ENCODE results near the gene C4orf54.

Gene C4orf54

DNA sequence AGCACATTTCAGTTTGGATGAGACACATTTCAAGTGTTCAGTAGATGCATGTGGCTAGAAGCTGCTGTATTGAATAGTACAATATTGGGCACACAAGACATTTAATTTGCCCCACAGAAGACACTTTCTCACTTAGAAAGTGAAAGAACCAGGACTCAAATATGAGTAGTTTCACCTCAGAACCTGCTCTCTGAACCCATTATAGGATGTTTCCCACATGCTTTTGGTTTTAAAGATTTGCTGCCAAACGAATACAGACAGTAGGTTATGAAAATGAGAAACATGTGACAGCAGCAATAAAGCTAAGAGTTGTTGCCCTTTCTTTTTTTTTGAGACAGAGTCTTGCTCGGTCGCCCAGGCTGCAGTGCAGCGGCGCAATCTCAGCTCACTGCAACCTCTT, 32.3 kb downstream of the C4orf54 start:
- no peak for DNase-seq

DNA sequence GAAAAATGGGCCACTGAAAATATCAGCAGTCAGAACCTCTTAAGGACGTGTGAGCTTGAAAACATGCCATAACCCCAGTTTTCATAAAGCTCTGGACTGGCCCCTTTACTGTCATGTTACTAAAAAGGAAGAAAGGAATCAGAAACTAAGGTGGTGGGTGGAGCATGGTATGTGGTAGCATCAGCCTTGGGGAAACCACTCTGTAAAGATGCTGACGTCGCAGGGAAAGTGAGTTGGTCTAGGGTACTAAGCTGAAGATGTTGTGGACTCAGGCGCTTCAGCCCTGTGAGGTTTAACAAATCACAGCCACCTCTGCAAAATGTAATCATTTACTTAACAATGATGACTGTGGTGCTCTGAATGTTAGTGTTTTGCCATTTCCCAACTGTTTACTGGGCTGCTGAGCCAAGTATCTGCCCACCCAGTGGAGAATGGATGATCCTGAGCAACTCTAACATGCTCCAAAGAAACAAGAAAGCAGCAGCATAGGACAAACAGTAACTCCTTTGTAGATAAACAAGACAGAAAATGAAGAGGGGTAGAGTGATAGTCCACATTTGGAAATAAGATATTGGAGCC, 33.4 kb downstream of the C4orf54 start:
- DNase-seq = no peak

DNA sequence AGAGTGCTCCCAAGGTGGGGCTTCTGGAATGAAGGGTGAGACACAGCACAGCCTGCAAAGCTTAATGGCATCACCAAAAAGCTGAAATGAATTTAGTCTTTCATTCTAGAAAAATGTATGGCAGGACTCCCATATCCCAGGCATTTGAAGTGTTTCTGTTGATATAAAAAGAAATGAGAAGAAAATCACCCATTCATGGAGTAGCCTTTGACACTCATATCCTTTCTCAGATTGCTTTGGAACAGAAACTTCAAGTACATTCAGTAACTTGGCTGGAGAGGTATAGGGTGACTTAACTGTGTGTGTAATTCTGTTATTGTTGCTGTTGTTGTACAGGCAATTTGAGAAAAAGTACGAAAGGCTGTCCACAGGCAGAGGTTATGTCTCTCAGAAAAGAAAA, 35.3 kb downstream of the C4orf54 start:
- DNase-seq = no peak

DNA sequence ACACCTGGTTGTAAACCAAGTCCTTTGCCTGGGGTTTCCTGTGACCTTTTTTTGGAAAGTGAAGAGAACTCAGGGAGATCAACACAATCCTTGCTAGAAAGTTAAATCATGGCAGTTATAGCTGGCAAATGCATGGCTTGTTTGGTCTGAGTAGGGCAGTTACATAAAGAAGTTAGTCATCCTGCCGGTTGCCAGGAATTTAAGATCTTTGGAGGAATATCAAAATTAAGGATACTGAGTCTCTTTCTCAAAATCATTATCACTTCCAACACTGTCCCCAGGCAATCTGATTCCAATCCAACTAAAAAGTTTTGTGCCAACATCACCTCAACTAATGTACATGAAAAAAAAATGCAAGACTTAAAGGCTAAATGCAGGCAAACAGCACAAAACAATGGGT, 40.3 kb downstream of the C4orf54 start:
- DNase-seq = no peak

DNA sequence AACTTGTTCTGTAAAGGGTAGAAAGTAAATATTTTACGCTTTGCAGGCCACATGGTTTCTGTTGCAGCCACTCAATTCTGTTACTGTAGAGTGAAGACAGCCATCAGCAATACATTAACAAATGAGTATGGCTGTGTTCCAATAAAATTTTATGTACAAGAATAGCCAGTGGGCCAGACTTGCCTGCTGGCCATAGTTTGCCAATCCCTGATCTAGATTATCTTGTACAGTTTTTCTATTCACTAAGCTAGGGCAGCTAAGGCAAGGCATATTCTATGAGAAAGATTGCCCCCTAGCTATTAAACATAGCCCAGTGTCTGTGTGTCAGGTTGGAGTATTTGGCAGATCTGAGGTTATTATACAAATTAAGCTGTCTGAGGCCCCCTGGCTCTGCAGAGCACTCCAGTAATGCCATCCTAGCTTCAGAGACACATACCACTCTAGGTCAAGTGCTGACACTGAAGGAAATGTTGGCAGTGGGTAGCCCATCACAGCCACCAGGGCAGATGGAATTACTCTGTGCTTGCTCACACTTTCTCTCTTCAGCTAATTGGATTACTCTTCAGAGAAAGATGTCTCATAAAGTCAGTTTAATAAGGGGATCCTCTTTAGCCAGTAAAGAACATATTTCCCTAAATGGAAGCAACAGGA, 42.3 kb downstream of the C4orf54 start:
- no peak for DNase-seq

DNA sequence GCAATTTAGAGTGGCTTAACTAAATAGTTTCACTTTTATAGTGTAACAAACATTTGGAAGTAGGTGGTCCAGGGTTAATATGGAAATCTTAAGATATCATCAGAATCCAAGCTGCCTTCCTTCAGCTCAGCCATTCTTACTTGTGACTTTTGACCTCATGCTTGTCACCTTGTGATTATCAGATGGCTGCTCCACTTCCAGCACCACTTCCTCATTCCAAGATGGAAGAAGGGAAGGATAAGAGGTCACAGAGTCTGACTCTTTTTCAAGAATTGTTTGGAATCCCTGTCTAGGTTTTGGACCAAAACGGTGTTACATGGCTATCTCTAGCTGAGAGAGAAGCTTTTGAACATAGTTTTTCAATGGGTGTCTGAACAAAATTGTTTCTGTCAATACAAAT, 43.1 kb downstream of the C4orf54 start:
- DNase-seq = no peak

GRCh38 chr4:99612704-99613103, 44.9 kb downstream of the C4orf54 start:
- DNase-seq = no peak

GRCh38 chr4:99612281-99612680, 45.3 kb downstream of the C4orf54 start:
- DNase-seq = no peak

- no peak for DNase-seq
Observed at GRCh38 chr4:99610605-99611175, 46.9 kb downstream of the C4orf54 start.

DNA sequence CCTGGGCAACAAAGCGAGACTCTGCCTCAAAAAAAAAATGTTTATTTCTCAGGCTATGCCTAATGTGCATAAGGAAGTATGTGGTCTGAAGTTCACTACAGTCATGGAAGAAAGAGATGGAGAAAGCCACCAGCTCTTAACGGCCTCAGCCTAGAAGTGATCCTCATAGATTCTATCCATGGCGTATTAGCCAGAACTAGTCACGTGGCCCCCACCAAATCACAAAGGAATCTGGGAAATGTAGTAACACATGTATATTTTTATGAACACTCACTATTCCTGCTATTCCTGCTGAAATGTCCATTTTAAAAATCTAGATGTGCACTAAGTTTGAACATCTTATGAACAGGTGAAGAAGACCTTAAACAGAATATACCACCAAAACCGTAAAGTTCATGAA, 49.2 kb downstream of the C4orf54 start:
- no peak for DNase-seq
